OCI-LY3 (cell line): ENCODE measurements around the gene PTX4.

Experiments
- CTCF ChIP-seq: fragments of 200-600, 300-600 bp; sonication (generic); IDR thresholded peaks from 2 replicates; pipeline ENCODE4 v1.5.1; 2014; ENCODE audit warnings: antibody characterized with exemption, low read length, low read depth
- EZH2phosphoT487 ChIP-seq: fragments of 200-600 bp; shearing (Covaris generic); IDR thresholded peaks from 2 replicates; pipeline ENCODE4 v1.6.1; 2018; ENCODE audit warnings: antibody characterized with exemption, mixed run types, low read depth

- TF ChIP-seq CTCF (no peak), EZH2phosphoT487 (no peak)
Measured at GRCh38 chr16:1526608-1527555, 38.1 kb upstream of the PTX4 start.
